ENCODE data around the gene SERPINA4.
"Not testable (repeated sequence)": the region's sequence is repeated elsewhere in the genome, so short reads cannot be mapped to it uniquely, and the experiment has no call there.

Gene SERPINA4

GRCh38 chr14:94593376-94593748, 32.1 kb downstream of the SERPINA4 start:
- no peak for DNase-seq

- DNase-seq, result no peak
Observed at GRCh38 chr14:94593749-94594431, 32.6 kb downstream of the SERPINA4 start.

- no peak for DNase-seq
Observed at GRCh38 chr14:94594441-94594840, 33.2 kb downstream of the SERPINA4 start.

GRCh38 chr14:94595912-94596311, 34.7 kb downstream of the SERPINA4 start:
- no peak for DNase-seq

- no peak for DNase-seq
Observed at GRCh38 chr14:94596361-94596760, 35.1 kb downstream of the SERPINA4 start.

- no peak for DNase-seq
Observed at GRCh38 chr14:94597788-94598187, 36.5 kb downstream of the SERPINA4 start.

- no peak for DNase-seq
Observed at GRCh38 chr14:94598506-94598815, 37.2 kb downstream of the SERPINA4 start.

- no peak for DNase-seq
Observed at GRCh38 chr14:94598816-94599655, 37.8 kb downstream of the SERPINA4 start.

GRCh38 chr14:94599656-94600004, 38.4 kb downstream of the SERPINA4 start:
- no peak for DNase-seq

- no peak for DNase-seq
Observed at GRCh38 chr14:94600148-94600545, 38.9 kb downstream of the SERPINA4 start.

GRCh38 chr14:94601884-94602391, 40.7 kb downstream of the SERPINA4 start:
- DNase-seq, result no peak

GRCh38 chr14:94602722-94603121, 41.5 kb downstream of the SERPINA4 start:
- DNase-seq, result no peak

- no peak for DNase-seq
Observed at GRCh38 chr14:94605361-94605760, 44.1 kb downstream of the SERPINA4 start.

GRCh38 chr14:94608966-94609365, 47.7 kb downstream of the SERPINA4 start:
- not testable (repeated sequence) for DNase-seq

GRCh38 chr14:94611179-94611578, 49.9 kb downstream of the SERPINA4 start:
- no peak for DNase-seq

GRCh38 chr14:94612174-94612573, 50.9 kb downstream of the SERPINA4 start, which contains the start of gene SERPINA3:
Gene SERPINA3, plus strand, starts transcription at chr14:94612391. Its CDS starts 2,051 bp downstream, at chr14:94614442.
- no peak for DNase-seq

GRCh38 chr14:94612580-94613554, 51.6 kb downstream of the SERPINA4 start:
- no peak for DNase-seq

GRCh38 chr14:94613720-94614644, 52.7 kb downstream of the SERPINA4 start:
- no peak for DNase-seq

- no peak for DNase-seq
Observed at GRCh38 chr14:94614802-94615201, 53.6 kb downstream of the SERPINA4 start.

GRCh38 chr14:94615254-94615653, 54.0 kb downstream of the SERPINA4 start:
- DNase-seq, result no peak

- no peak for DNase-seq
Observed at GRCh38 chr14:94615823-94616570, 54.8 kb downstream of the SERPINA4 start.

Data from NCI-H2171 (cell line).